Stimulated activated CD4-positive, alpha-beta T cell treated with anti-CD3 and anti-CD28 coated beads, Interleukin-12 subunit alpha, Interleukin-12 subunit beta, amount 100 ng/mL, for 4 hours (primary cell): ENCODE measurements around the gene ELF5.

Source experiments
- DNase-seq: peaks from one replicate; pipeline ENCODE4 v3.0.0-alpha.2; 2020

Gene ELF5

GRCh38 chr11:34490304-34490703 is 23.3 kb downstream of the ELF5 start:
- DNase-seq: no peak

GRCh38 chr11:34488855-34489557 is 24.6 kb downstream of the ELF5 start:
- DNase-seq: no peak

- DNase-seq: no peak
Observed at GRCh38 chr11:34487430-34487829, 26.2 kb downstream of the ELF5 start.

- DNase-seq: no peak
Observed at GRCh38 chr11:34483106-34483874, 30.3 kb downstream of the ELF5 start.

GRCh38 chr11:34481307-34481706 is 32.3 kb downstream of the ELF5 start:
- no peak for DNase-seq

GRCh38 chr11:34480314-34480713 is 33.3 kb downstream of the ELF5 start:
- no peak for DNase-seq

- DNase-seq: no peak
Observed at GRCh38 chr11:34478845-34479663, 34.5 kb downstream of the ELF5 start.

GRCh38 chr11:34476849-34477248 is 36.7 kb downstream of the ELF5 start:
- DNase-seq: no peak

- no peak for DNase-seq
Observed at GRCh38 chr11:34475656-34476055, 37.9 kb downstream of the ELF5 start.

- no peak for DNase-seq
Observed at GRCh38 chr11:34473603-34474169, 39.9 kb downstream of the ELF5 start.

GRCh38 chr11:34468209-34468841 is 45.3 kb downstream of the ELF5 start:
- peak; percentile 25 for DNase-seq

- DNase-seq: no peak
Observed at GRCh38 chr11:34466802-34467488, 46.6 kb downstream of the ELF5 start.

GRCh38 chr11:34464591-34465051 is 49.0 kb downstream of the ELF5 start:
- DNase-seq: no peak

GRCh38 chr11:34461215-34461614 is 52.4 kb downstream of the ELF5 start:
- no peak for DNase-seq

- no peak for DNase-seq
Observed at GRCh38 chr11:34460278-34460677, 53.3 kb downstream of the ELF5 start.

GRCh38 chr11:34459507-34460162 is 54.0 kb downstream of the ELF5 start:
- DNase-seq: no peak

- DNase-seq: no peak
Observed at GRCh38 chr11:34458525-34458924, 55.1 kb downstream of the ELF5 start.

- DNase-seq: no peak
Observed at GRCh38 chr11:34457607-34458006, 56.0 kb downstream of the ELF5 start.

GRCh38 chr11:34454308-34455032 is 59.1 kb downstream of the ELF5 start:
- no peak for DNase-seq

- DNase-seq: no peak
Observed at GRCh38 chr11:34451053-34451452, 62.5 kb downstream of the ELF5 start.

- no peak for DNase-seq
Observed at GRCh38 chr11:34449013-34449412, 64.6 kb downstream of the ELF5 start.
